IPS-20b (cell line): ENCODE measurements around the gene DISC1.
"Not testable (repeated sequence)": the region's sequence is repeated elsewhere in the genome, so short reads cannot be mapped to it uniquely, and the experiment has no call there.

Experiments used
- H3K27ac ChIP-seq: one replicate; pipeline ENCODE4 v1.5.1; 2013; ENCODE audit warnings: low read length
- H3K27me3 ChIP-seq: 2 replicates; pipeline ENCODE4 v1.6.1; 2013; ENCODE audit warnings: mild to moderate bottlenecking, low read length, inconsistent platforms; ENCODE audit not compliant: insufficient read depth
- H3K36me3 ChIP-seq: 2 replicates; pipeline ENCODE4 v1.6.1; 2013; ENCODE audit warnings: low read depth, mild to moderate bottlenecking, inconsistent platforms, low read length, moderate library complexity; ENCODE audit not compliant: insufficient read depth
- H3K4me1 ChIP-seq: 2 replicates; pipeline ENCODE4 v1.6.1; 2013; ENCODE audit warnings: mild to moderate bottlenecking, control low read depth, inconsistent platforms, low read length, moderate library complexity; ENCODE audit not compliant: insufficient read depth
- H3K4me3 ChIP-seq: 2 replicates; pipeline ENCODE4 v1.5.1; 2013; ENCODE audit warnings: mild to moderate bottlenecking, low read length, inconsistent platforms
- H3K9ac ChIP-seq: 2 replicates; pipeline ENCODE4 v1.6.1; 2013; ENCODE audit warnings: low read depth, mild to moderate bottlenecking, inconsistent platforms, low read length, moderate library complexity
- H3K9me3 ChIP-seq: 2 replicates; pipeline ENCODE4 v1.6.1; 2013; ENCODE audit warnings: mild to moderate bottlenecking, low read depth, low read length, inconsistent platforms; ENCODE audit not compliant: insufficient read depth

DISC1 gene

DNA sequence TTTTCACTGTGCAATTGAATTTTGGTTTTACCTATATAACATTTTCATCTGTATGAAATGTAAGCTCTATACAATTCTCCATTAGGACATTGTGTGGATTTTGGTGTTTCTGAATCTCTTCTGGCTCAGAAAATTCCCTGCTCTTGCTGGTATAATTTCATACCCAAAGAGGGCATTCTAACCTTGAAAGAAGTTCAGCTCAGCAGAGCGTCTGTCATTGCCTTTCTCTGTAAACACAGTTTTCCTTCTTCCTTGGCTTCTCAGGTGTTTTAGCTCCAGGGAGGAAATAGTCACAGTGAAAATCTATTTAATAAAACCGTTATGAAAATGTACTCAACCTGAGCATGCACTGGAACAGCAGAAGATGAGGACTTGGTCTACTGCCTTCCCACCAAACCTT is 16.0 kb downstream of the DISC1 start:
- no peaks in the 10 kb centered on the region for H3K27me3 ChIP-seq
- H3K4me1 ChIP-seq, result no peaks in the 10 kb centered on the region
- no peak overlapping the region for H3K27ac ChIP-seq
- no peak overlapping the region for H3K4me3 ChIP-seq
- no peaks in the 10 kb centered on the region for H3K36me3 ChIP-seq
- H3K9me3 ChIP-seq, result no peaks in the 10 kb centered on the region
- no peak overlapping the region for H3K9ac ChIP-seq

DNA sequence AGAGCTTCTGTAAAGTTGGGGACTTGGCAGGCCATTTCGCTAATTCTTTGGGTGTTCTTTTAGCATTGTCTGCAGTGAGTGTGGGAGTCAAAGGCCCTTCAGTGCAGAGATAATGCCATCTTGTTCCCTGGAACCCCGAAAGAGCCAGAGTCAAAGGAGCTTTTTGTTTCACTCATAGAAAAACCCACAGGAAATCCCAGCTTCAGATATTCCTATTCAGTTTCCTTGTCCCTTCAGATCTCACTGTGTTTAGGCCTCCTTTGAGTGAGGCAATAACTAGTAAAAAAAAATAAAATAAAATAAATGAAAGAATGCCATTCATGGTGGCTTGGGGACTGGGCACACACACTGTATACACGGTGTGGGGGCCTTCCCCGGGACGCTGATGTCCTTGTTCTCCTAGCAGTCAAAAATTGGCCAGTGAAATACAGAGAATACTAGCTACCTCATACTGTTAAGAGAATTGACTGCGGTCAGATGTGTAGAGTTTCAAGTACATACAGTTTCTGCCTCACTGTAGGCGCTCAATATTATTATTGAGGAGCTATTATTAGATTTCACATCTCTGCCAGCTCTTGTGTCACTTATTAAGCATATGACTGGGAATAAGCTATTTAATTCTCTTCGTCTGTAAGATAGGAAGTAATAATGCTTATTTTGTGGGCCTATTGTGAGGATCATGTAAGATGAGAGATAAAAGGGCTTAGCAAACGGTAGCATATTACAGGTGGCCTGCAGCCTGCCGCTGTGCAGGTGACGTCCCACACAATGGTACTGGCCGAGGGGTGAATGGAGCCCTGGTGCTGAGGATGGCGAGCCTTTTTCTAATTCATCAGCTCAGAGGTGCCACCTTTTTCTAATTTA is 16.7 kb downstream of the DISC1 start:
- Histone ChIP-seq H3K27ac (no peak overlapping the region), H3K4me3 (no peak overlapping the region), H3K9me3 (no peaks in the 10 kb centered on the region), H3K27me3 (no peaks in the 10 kb centered on the region), H3K4me1 (no peaks in the 10 kb centered on the region), H3K9ac (no peak overlapping the region), H3K36me3 (no peaks in the 10 kb centered on the region)

DNA sequence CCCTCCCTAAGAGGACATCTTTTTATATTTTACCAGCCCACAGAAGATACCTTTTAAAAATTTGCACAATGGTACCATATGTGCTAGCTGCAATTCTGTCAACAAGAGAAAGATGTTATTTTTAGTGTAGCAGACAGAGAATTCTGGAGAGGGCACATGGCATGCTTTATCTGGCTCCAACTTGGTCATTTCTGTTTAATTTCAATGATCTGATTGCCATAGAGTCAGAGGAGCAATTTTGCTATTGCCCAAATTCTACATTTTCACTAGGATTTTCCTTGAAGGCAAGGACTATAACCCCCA is 17.3 kb downstream of the DISC1 start:
- H3K4me1 ChIP-seq, result no peaks in the 10 kb centered on the region

DNA sequence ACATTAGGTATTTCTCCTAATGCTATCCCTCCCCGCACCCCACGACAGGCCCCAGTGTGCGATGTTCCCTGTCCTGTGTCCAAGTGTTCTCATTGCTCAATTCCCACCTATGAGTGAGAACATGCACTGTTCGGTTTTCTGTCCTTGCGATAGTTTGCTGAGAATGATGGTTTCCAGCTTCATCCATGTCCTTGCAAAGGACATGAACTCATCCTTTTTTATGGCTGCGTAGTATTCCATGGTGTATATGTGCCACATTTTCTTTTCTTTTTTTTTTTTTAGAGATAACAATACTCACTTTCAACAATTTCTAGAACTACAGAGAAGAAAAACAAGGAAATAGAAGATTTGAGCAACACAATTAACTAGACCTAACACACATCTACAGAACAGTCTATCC is 19.0 kb downstream of the DISC1 start:
- not testable (repeated sequence) for H3K36me3 ChIP-seq, H3K4me3 ChIP-seq, H3K9me3 ChIP-seq, H3K9ac ChIP-seq, H3K4me1 ChIP-seq, H3K27ac ChIP-seq, H3K27me3 ChIP-seq

More for the DNA sequence above, 17.3 kb downstream of the DISC1 start:
- Histone ChIP-seq H3K36me3 (no peaks in the 10 kb centered on the region), H3K4me3 (no peak overlapping the region), H3K27me3 (no peaks in the 10 kb centered on the region), H3K27ac (no peak overlapping the region), H3K9ac (no peak overlapping the region), H3K9me3 (no peaks in the 10 kb centered on the region)

DNA sequence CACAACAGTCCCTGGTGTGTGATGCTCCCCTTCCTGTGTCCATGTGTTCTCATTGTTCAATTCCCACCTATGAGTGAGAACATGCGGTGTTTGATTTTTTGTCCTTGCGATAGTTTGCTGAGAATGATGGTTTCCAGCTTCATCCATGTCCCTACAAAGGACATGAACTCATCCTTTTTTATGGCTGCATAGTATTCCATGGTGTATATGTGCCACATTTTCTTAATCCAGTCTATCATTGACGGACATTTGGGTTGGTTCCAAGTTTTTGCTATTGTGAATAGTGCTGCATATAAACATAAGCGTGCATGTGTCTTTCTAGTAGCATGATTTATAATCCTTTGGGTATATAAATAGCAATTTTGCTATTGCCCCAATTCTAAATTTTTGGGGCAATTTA is 19.6 kb downstream of the DISC1 start:
- H3K4me3 ChIP-seq, H3K27ac ChIP-seq, H3K9me3 ChIP-seq, H3K9ac ChIP-seq, H3K4me1 ChIP-seq, H3K36me3 ChIP-seq, H3K27me3 ChIP-seq: not testable (repeated sequence)

DNA sequence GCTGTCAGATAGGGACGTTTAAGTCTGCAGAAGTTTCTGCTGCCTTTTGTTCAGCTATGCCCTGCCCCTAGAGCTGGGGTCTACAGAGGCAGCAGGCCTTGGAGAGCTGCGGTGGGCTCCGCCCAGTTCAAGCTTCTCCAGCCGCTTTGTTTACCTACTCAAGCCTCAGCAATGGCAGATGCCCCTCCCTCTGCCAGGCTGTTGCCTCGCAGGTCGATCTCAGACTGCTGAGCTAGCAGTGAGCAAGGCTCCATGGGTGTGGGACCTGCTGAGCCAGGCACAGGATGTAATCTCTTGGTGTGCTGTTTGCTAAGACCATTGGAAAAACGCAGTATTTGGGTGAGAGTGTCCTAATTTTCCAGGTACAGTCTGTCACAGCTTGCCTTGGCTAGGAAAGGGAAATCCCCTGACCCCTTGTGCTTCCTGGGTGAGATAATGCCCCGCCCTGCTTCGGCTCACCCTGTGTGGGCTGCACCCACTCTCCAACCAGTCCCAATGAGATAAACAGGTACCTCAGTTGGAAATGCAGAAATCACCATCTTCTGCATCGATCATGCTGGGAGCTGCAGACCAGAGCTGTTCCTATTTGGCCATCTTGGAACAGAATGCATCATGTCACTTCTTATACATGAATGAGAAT is 25.2 kb downstream of the DISC1 start:
- H3K27ac ChIP-seq, H3K9ac ChIP-seq, H3K36me3 ChIP-seq, H3K27me3 ChIP-seq, H3K4me3 ChIP-seq, H3K4me1 ChIP-seq, H3K9me3 ChIP-seq: not testable (repeated sequence)

DNA sequence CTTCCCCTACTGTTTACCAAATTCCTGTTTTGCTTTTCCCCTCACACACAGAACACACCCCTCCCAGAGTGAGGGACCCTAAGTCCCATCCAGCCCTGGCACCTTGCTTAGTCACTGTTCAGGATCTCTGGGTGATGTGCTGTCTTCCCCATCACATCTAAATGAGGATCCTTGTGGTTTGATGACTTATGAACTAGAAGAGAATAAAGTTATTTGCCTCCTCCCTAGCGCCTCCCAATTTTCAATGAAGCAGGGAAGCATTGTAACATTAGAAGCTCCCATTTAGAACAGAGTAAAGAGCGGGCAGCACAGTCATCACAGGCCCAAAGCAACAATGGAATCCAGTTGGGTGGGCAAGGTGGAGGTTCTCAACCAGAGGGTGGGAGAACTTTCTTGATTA is 27.0 kb downstream of the DISC1 start:
- H3K9ac ChIP-seq, result no peak overlapping the region
- H3K9me3 ChIP-seq, result no peaks in the 10 kb centered on the region
- H3K4me3 ChIP-seq, result no peak overlapping the region
- no peak overlapping the region for H3K27ac ChIP-seq
- no peaks in the 10 kb centered on the region for H3K4me1 ChIP-seq
- H3K27me3 ChIP-seq, result no peaks in the 10 kb centered on the region
- H3K36me3 ChIP-seq, result no peaks in the 10 kb centered on the region

DNA sequence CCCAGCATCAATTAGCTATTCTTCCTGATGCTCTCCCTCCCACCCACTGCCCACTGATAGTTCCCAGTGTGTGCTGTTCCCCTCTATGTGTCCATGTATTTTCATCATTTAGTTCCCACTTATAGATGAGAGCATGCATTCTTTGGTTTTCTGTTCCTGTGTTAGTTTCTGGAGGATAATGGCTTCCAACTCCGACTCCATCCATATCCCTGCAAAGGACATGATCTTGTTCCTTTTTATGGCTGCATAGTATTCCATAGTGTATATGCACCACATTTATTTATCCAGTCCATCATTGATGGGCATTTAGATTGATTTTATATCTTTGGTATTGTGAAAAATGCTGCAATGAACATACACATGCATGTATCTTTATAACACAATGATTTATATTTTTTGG is 30.2 kb downstream of the DISC1 start:
- Histone ChIP-seq H3K36me3 (no peaks in the 10 kb centered on the region), H3K9me3 (no peaks in the 10 kb centered on the region), H3K9ac (no peak overlapping the region), H3K27ac (no peak overlapping the region), H3K4me1 (no peaks in the 10 kb centered on the region), H3K4me3 (no peak overlapping the region), H3K27me3 (no peaks in the 10 kb centered on the region)

DNA sequence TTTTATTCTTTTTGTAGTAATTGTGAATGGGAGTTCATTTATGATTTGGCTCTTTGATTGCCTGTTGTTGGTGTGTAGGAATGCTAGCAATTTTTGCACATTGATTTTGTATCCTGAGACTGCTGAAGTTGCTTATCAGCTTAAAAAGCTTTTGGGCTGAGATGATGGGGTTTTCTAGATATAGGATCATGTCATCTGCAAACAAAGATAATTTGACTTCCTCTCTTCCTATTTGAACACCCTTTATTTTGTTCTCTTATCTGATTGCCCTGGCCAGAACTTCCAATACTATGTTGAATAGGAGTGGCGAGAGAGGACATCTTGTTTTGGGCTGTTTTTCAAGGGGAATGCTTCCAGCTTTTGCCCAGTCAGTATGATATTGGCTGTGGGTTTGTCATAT is 31.6 kb downstream of the DISC1 start:
- H3K27me3 ChIP-seq, H3K9ac ChIP-seq, H3K27ac ChIP-seq, H3K9me3 ChIP-seq, H3K4me1 ChIP-seq, H3K4me3 ChIP-seq, H3K36me3 ChIP-seq: not testable (repeated sequence)

DNA sequence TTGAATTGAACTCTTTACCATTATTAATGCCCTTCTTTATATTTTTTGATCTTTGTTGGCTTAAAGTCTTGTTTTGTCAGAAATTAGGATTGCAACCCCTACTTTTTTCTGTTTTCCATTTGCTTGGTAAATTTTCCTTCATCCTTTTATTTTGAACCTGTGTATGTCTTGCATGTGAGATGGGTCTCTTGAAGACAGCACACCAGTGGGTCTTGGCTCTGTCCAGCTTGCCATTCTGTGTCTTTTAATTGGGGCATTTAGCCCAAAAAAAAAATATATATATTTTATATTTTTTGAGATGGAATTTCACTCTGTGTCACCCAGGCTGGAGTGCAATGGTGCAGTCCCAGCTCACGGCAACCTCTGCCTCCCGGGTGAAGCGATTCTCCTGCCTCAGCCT is 33.6 kb downstream of the DISC1 start:
- Histone ChIP-seq H3K4me1 (no peaks in the 10 kb centered on the region), H3K27ac (no peak overlapping the region), H3K9ac (no peak overlapping the region), H3K36me3 (no peaks in the 10 kb centered on the region), H3K4me3 (no peak overlapping the region), H3K9me3 (no peaks in the 10 kb centered on the region), H3K27me3 (no peaks in the 10 kb centered on the region)

DNA sequence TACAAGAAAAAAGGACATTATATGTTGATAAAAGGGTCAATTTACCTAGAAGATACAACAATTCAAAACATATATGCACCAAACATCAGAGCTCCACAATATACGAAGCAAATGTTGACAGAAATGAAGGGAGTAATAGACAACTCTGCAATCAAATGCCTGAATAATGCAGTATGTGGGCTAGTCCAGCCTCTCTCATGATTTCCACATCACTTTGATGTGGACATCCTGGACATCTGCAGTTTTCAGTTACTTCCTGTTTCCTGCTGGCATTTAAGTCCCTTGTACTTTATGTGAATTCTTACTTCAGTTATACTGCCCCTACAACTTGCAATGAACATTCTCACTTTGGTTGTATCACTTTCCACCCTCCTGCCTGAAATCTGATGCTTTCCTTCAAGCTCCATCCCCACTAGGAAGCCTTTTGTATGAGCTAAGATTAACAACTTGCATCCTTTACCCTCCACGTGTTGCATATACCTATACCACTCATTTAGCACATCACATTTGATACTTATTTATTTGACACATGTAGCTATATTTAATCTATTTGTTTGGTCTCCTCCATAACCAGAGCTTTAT is 36.7 kb downstream of the DISC1 start:
- H3K4me1 ChIP-seq, result peaks cover 11% of the 10 kb centered on the region
- H3K36me3 ChIP-seq, result no peaks in the 10 kb centered on the region
- no peak overlapping the region for H3K9ac ChIP-seq
- no peak overlapping the region for H3K27ac ChIP-seq
- no peak overlapping the region for H3K4me3 ChIP-seq
- no peaks in the 10 kb centered on the region for H3K27me3 ChIP-seq
- H3K9me3 ChIP-seq, result no peaks in the 10 kb centered on the region

DNA sequence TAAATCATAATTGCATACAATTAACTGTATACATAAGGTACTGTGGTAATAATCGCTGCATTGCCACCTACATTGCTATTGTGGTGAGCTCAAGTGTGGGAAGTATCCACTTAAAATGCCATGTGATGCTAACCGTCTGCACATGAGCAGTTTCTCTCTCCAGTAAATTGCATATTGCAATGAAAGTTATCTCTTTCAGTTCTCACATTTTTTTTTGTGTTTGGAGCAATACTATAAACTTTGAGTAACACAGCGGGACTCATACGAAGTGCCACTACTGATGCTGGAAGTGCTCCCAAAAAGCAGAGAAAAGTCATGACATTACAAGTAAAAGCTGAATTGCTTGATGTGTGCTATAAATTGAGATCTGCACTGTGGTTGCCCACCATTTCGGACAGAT is 38.5 kb downstream of the DISC1 start:
- Histone ChIP-seq H3K27me3 (no peaks in the 10 kb centered on the region), H3K4me3 (no peak overlapping the region), H3K36me3 (no peaks in the 10 kb centered on the region), H3K9ac (no peak overlapping the region), H3K9me3 (no peaks in the 10 kb centered on the region), H3K4me1 (peaks cover 11% of the 10 kb centered on the region), H3K27ac (no peak overlapping the region)
